ENCODE measurements around the gene LRRC14B.

- no peak for TF ChIP-seq SUZ12 (IDR thresholded peaks at IDR 0.05; ENCODE audit: extremely low read depth, insufficient read depth, insufficient read length)
- no peak for TF ChIP-seq YY1 (IDR thresholded peaks at IDR 0.05; ENCODE audit: insufficient read depth, insufficient read length)
- TF ChIP-seq ZNF274 (IDR thresholded peaks at IDR 0.05; ENCODE audit: low read depth, low read length): no peak
Measured at GRCh38 chr5:207599-207998, 16.3 kb downstream of the LRRC14B start.

All from NT2/D1 (cell line).